Vagina (tissue), 2 donors: ENCODE results near the gene RANBP3. TPM values are rescaled to one million over a fixed set of nuclear protein-coding genes. Genes with fewer than 3 reads are reported as not detected.

ENCODE experiments used
- DNase-seq, 2 donors: peaks; one replicate each; pipeline ENCODE4 v3.0.0-alpha.2; 2017; ENCODE audit errors: extremely low spot score in 2 of 2
- H3K27ac ChIP-seq: fragments of 200-600 bp; sonication (generic); one replicate; pipeline ENCODE4 v1.5.1; 2019
- H3K27me3 ChIP-seq: fragments of 200-600 bp; sonication (generic); one replicate; pipeline ENCODE4 v1.5.1; 2019
- H3K36me3 ChIP-seq, 2 donors: fragments of 200-600 bp; sonication (generic); one replicate each; pipeline ENCODE4 v1.5.1; 2017 to 2019
- H3K4me1 ChIP-seq: fragments of 200-600 bp; sonication (generic); one replicate; pipeline ENCODE4 v1.5.1; 2019
- H3K4me3 ChIP-seq, 2 donors: fragments of 200-600 bp; sonication (generic); 1 replicate in 1 of 2; 2 replicates in 1 of 2; pipeline ENCODE4 v1.5.1; 2016 to 2019
- H3K9me3 ChIP-seq: fragments of 200-600 bp; sonication (generic); one replicate; pipeline ENCODE4 v1.5.1; 2019
- CTCF ChIP-seq, 3 experiments: fragments of 450-650 bp in 2 of 3; fragments of 200-600 bp in 1 of 3; sonication (generic) in 1 of 3; IDR thresholded peaks; one replicate each; pipeline ENCODE4 v1.5.1; 2017 to 2019; ENCODE audit warnings: antibody characterized with exemption in 3 of 3, mild to moderate bottlenecking in 2 of 3, moderate library complexity in 2 of 3
- POLR2A ChIP-seq, 2 donors: fragments of 450-650 bp; IDR thresholded peaks; one replicate each; pipeline ENCODE4 v1.6.1; 2017; ENCODE audit warnings: antibody characterized with exemption in 2 of 2, mild to moderate bottlenecking in 2 of 2, moderate library complexity in 2 of 2
- POLR2AphosphoS5 ChIP-seq, 2 donors: sonication (generic); formaldehyde crosslinking; IDR thresholded peaks; one replicate each; pipeline ENCODE4 v1.9.0; 2017; ENCODE audit warnings: antibody characterized with exemption in 2 of 2, mild to moderate bottlenecking in 2 of 2, low read depth in 1 of 2; ENCODE audit not compliant: insufficient read depth in 1 of 2
- intact Hi-C: fragments of 100-400 bp; cut with DNase I; formaldehyde crosslinking; loops from one replicate; pipeline ENCODE4 v1.15.1; 2023
- total RNA-seq: library from RNA; depleted of rRNA; stranded (reverse); fragments of >200 nt; gene quantifications from one replicate; pipeline ENCODE4 v1.2.3, GENCODE V29; 2016

RANBP3 gene
- total RNA-seq, 1 donor from 2014 or later: 110 TPM

DNA sequence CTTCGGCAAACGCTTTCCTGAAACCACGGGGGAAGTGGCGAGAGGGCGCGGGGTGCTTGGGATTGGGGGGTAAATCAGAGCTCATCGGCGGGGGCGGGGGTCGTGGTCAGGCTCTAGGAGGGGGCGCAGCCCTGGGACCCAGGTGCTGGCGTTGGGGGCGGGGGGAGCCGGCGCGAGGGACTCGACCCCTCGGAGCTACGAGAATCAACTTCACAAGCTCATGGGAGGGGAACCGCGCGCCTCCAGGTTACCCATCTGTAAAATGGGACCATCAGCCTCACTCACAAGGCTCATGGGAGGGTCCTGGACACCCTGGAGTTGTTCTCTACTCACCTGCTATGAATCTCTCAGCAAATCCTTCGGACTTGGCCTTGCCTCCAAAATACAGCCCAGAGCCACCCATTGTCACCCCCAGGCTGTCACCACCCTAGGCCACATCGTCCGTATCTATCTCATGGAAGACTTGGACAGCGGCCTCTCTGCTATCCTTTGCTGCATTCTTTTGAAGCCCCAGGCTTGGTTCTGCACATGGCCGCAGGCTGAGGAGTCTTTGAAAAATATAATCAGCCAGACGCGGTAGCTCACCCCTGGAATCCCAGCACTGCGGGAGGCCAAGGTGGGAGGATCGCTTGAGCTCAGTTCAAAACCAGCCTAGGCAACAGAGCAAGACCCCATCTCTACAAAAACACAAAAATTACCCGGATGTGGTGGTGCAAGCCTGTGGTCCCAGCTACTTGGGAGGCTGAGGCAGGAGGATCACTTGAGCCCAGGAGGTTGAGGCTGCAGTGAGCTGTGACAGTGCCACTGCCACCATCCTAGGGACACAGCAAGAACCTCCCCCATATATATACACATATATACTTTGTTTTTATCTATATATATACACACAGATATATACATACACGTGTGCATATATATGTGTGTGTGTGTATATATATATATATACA, 939 bp upstream of the RANBP3 start:
- intact Hi-C loops: no loop called here
- no peak for DNase-seq
- H3K9me3 ChIP-seq: no peaks in the 10 kb centered on the region

DNA sequence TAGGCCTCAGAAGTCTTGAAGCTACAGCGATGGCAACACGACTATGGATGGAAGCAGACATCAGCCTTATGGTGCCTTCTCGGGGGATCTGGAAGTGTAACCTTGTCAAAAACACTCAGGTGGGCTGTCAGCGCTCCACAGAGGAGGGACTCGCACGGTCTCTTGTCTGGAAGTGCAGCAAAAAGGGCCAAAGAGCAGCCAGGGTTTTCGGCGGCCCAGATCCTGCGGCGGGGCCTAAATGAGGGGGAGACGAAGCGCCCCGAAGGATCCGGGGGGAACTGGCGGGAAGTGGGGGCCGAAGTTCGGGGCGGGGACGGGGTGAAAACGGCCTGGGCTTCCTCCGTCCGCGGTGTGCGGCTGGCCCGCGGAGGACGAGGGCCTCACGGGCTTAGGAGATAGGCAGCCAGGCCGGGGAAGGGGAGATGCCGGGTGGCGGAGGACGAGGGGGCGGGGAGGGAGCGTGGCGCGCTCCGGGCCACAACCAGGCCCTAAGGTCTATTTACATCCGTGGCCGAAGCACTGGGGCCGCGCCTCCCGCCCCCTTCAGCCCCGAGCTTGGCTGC, 637 bp downstream of the RANBP3 start:
- Histone ChIP-seq H3K27ac (peak overlapping the region; percentile 91), H3K4me1 (peaks cover 61% of the 10 kb centered on the region), H3K9me3 (no peaks in the 10 kb centered on the region), H3K36me3 (no peaks in the 10 kb centered on the region), H3K27me3 (no peaks in the 10 kb centered on the region), H3K4me3 (peak overlapping the region; percentile 93 to 94)
- no peak for DNase-seq
- TF ChIP-seq CTCF (IDR thresholded peaks at IDR 0.05) (no peak), POLR2A (IDR thresholded peaks at IDR 0.05) (no peak)
- intact Hi-C loops: no loop called here

More for the DNA sequence above, 939 bp upstream of the RANBP3 start:
- no peaks in the 10 kb centered on the region for H3K27me3 ChIP-seq
- H3K27ac ChIP-seq: peak overlapping the region; percentile 91
- peak overlapping the region; percentile 93 to 94 for H3K4me3 ChIP-seq
- H3K36me3 ChIP-seq: no peaks in the 10 kb centered on the region
- H3K4me1 ChIP-seq: peaks cover 49% of the 10 kb centered on the region
- TF ChIP-seq POLR2A (IDR thresholded peaks at IDR 0.05) (no peak), POLR2AphosphoS5 (IDR thresholded peaks at IDR 0.05; ENCODE audit: insufficient read depth in 1 of 2, low read depth in 1 of 2) (no peak), CTCF (IDR thresholded peaks at IDR 0.05) (no peak)

DNA sequence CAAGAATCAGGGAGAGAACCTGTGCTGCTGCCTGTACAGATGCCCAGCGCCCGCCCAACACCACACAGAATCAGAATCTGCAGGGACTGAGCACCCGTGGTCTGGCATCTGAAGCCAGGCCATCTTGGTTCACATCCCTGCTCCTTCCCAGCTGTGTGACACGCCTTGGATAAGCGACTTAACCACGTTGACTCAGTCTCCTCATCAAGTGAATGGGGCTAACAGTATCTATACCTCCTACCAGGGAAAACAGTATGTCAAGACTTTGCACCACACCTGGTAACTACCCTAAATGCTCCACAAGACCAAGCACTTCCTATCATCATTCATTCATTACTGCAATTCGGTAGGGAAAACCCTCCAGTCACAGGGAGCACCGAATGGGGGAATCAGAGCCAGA, 1.2 kb downstream of the RANBP3 start:
- no peak for DNase-seq
- TF ChIP-seq POLR2AphosphoS5 (IDR thresholded peaks at IDR 0.05; ENCODE audit: insufficient read depth in 1 of 2, low read depth in 1 of 2) (no peak), CTCF (IDR thresholded peaks at IDR 0.05) (no peak), POLR2A (IDR thresholded peaks at IDR 0.05) (no peak)
- intact Hi-C loops: no loop called here
- no peaks in the 10 kb centered on the region for H3K36me3 ChIP-seq
- H3K9me3 ChIP-seq: no peaks in the 10 kb centered on the region
- H3K27ac ChIP-seq: peak overlapping the region; percentile 91
- H3K27me3 ChIP-seq: no peaks in the 10 kb centered on the region
- peaks cover 67% of the 10 kb centered on the region for H3K4me1 ChIP-seq
- H3K4me3 ChIP-seq: peak overlapping the region; percentile 93 to 94

GRCh38 chr19:5975388-5975728, 2.6 kb downstream of the RANBP3 start:
- TF ChIP-seq POLR2AphosphoS5 (IDR thresholded peaks at IDR 0.05; ENCODE audit: insufficient read depth in 1 of 2, low read depth in 1 of 2) (no peak), CTCF (IDR thresholded peaks at IDR 0.05) (no peak), POLR2A (IDR thresholded peaks at IDR 0.05) (no peak)
- Histone ChIP-seq H3K4me3 (no peak overlapping the region), H3K4me1 (peaks cover 68% of the 10 kb centered on the region), H3K27me3 (no peaks in the 10 kb centered on the region), H3K27ac (no peak overlapping the region), H3K9me3 (no peaks in the 10 kb centered on the region), H3K36me3 (no peaks in the 10 kb centered on the region)
- DNase-seq: no peak
- intact Hi-C loops: no loop called here
